ENCODE results near the gene CPN1.

DNA sequence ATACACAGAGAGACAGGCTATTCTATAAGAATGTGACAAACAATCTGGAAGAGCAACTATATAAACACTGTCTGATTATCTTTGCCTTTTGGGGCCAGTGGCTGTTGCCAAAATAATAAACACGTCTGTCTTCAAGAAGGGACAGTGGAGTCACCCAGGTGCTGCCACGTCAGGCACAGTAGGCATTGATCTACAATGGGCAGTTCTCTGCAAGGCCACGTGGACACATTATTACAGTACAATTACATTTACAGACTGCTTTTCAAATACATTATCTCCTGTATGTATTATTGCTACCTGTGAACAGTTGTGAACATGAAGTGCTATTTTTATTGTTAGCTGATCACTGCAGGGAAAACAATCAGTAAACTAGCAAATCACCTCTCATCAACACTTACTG is 86.0 kb downstream of the CPN1 start:
- TF ChIP-seq ZNF274 (IDR thresholded peaks at IDR 0.05; ENCODE audit: low read depth, low read length) (no peak), RAD21 (IDR thresholded peaks at IDR 0.05; ENCODE audit: low read depth) (no peak), POLR2A (IDR thresholded peaks at IDR 0.05; ENCODE audit: borderline replicate concordance, extremely low read depth, insufficient read depth, insufficient read length) (no peak), ZFX (IDR thresholded peaks at IDR 0.05) (no peak)
- TF ChIP-seq, protein P1, sequence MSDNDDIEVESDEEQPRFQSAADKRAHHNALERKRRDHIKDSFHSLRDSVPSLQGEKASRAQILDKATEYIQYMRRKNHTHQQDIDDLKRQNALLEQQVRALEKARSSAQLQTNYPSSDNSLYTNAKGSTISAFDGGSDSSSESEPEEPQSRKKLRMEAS (IDR thresholded peaks at IDR 0.05): no peak
- TF ChIP-seq, protein P2, sequence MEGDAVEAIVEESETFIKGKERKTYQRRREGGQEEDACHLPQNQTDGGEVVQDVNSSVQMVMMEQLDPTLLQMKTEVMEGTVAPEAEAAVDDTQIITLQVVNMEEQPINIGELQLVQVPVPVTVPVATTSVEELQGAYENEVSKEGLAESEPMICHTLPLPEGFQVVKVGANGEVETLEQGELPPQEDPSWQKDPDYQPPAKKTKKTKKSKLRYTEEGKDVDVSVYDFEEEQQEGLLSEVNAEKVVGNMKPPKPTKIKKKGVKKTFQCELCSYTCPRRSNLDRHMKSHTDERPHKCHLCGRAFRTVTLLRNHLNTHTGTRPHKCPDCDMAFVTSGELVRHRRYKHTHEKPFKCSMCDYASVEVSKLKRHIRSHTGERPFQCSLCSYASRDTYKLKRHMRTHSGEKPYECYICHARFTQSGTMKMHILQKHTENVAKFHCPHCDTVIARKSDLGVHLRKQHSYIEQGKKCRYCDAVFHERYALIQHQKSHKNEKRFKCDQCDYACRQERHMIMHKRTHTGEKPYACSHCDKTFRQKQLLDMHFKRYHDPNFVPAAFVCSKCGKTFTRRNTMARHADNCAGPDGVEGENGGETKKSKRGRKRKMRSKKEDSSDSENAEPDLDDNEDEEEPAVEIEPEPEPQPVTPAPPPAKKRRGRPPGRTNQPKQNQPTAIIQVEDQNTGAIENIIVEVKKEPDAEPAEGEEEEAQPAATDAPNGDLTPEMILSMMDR (IDR thresholded peaks at IDR 0.05 in 2 of 3, conservative IDR thresholded peaks at IDR 0.05 in 1 of 3; ENCODE audit: borderline replicate concordance in 1 of 3, insufficient read depth in 1 of 3, low read depth in 2 of 3, low read length in 2 of 3): no peak
